Measurements from ENCODE around the gene DNM2. TPM values are rescaled to one million over a fixed set of nuclear protein-coding genes. Genes with fewer than 3 reads are reported as not detected.

Gene DNM2
- polyA plus RNA-seq, 2 of the 4 experiments (the other 2 are of a cell fraction), result 32.9 to 58.5 TPM

- H3K4me1 ChIP-seq, result peaks cover 66% of the 10 kb centered on the region
- no peaks in the 10 kb centered on the region for H3K9me3 ChIP-seq
- peak overlapping the region; percentile 78 to 91 for H3K27ac ChIP-seq
- DNase-seq (ENCODE audit: low read depth in 1 of 2, low spot score in 1 of 2), result peak; percentile 31 to 70
- peak overlapping the region; percentile 51 for H3K4me2 ChIP-seq
- no peak for FAIRE-seq
- H3K4me3 ChIP-seq, result no peak overlapping the region
- ChIA-PET POLR2A (no interaction called here), CTCF (no interaction called here)
- peak; percentile 6 to 36; a peak in 4 of 6 replicates for ATAC-seq
- TF ChIP-seq USF2 (IDR thresholded peaks at IDR 0.05) (no peak), MAZ (IDR thresholded peaks at IDR 0.05; ENCODE audit: borderline replicate concordance, low read depth, low read length) (no peak), FOSL2 (IDR thresholded peaks at IDR 0.05) (no peak), FOSL2 (CRISPR knock-in tag; IDR thresholded peaks at IDR 0.05) (no peak), RARB (CRISPR knock-in tag; IDR thresholded peaks at IDR 0.05) (no peak)
- WGBS (ENCODE audit: missing lambda C conversion rate), result no CpG with 5 or more reads among the region's 6 CpGs
Measured at GRCh38 chr19:10747271-10747670, 29.4 kb downstream of the DNM2 start.

DNA sequence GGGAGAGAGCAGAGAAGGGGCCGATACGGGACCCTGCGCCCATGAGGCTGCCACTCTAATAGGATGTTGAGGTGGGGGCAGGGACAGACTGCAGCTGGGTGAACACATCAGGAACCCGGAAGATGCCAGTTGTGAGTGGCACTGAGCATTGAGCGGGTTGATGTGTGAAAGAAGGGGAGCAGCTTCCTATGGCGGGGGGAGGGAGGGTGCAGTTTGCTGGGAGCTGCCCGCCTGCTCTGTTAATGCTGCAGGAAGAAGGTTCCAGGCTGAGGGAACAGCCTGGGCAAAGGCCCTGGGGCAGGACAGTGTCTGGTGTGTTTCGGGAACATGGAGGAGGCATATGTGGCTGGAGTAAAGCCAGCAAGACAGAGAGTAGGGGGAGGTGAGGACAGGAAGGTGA is 29.8 kb downstream of the DNM2 start:
- DNase-seq (ENCODE audit: low read depth in 1 of 2, low spot score in 1 of 2) (no peak), FAIRE-seq (no peak), ATAC-seq (no peak)
- ChIA-PET POLR2A (no interaction called here), CTCF (no interaction called here)
- no peaks in the 10 kb centered on the region for H3K9me3 ChIP-seq
- 73% methylated on average over 7 of the region's 8 CpGs for WGBS (ENCODE audit: missing lambda C conversion rate)
- peaks cover 66% of the 10 kb centered on the region for H3K4me1 ChIP-seq
- H3K4me3 ChIP-seq, result no peak overlapping the region
- peak overlapping the region; percentile 78 to 91 for H3K27ac ChIP-seq
- TF ChIP-seq SREBF2 (IDR thresholded peaks at IDR 0.05), result no peak
- TF ChIP-seq HMGXB4 (CRISPR knock-in tag; IDR thresholded peaks at IDR 0.05; ENCODE audit: borderline replicate concordance), result no peak
- TF ChIP-seq, protein P1, sequence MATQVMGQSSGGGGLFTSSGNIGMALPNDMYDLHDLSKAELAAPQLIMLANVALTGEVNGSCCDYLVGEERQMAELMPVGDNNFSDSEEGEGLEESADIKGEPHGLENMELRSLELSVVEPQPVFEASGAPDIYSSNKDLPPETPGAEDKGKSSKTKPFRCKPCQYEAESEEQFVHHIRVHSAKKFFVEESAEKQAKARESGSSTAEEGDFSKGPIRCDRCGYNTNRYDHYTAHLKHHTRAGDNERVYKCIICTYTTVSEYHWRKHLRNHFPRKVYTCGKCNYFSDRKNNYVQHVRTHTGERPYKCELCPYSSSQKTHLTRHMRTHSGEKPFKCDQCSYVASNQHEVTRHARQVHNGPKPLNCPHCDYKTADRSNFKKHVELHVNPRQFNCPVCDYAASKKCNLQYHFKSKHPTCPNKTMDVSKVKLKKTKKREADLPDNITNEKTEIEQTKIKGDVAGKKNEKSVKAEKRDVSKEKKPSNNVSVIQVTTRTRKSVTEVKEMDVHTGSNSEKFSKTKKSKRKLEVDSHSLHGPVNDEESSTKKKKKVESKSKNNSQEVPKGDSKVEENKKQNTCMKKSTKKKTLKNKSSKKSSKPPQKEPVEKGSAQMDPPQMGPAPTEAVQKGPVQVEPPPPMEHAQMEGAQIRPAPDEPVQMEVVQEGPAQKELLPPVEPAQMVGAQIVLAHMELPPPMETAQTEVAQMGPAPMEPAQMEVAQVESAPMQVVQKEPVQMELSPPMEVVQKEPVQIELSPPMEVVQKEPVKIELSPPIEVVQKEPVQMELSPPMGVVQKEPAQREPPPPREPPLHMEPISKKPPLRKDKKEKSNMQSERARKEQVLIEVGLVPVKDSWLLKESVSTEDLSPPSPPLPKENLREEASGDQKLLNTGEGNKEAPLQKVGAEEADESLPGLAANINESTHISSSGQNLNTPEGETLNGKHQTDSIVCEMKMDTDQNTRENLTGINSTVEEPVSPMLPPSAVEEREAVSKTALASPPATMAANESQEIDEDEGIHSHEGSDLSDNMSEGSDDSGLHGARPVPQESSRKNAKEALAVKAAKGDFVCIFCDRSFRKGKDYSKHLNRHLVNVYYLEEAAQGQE (IDR thresholded peaks at IDR 0.05), result no peak
- no peak for TF ChIP-seq CBX8 (IDR thresholded peaks at IDR 0.05)
- TF ChIP-seq EHF (CRISPR knock-in tag; IDR thresholded peaks at IDR 0.05), result no peak
- TF ChIP-seq POLR2A (IDR thresholded peaks at IDR 0.05; ENCODE audit: low read length), result no peak
- no peak for TF ChIP-seq PHF8 (IDR thresholded peaks at IDR 0.05; ENCODE audit: borderline replicate concordance, low read depth)
- TF ChIP-seq, protein P2, sequence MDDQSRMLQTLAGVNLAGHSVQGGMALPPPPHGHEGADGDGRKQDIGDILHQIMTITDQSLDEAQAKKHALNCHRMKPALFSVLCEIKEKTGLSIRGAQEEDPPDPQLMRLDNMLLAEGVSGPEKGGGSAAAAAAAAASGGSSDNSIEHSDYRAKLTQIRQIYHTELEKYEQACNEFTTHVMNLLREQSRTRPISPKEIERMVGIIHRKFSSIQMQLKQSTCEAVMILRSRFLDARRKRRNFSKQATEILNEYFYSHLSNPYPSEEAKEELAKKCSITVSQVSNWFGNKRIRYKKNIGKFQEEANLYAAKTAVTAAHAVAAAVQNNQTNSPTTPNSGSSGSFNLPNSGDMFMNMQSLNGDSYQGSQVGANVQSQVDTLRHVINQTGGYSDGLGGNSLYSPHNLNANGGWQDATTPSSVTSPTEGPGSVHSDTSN (IDR thresholded peaks at IDR 0.05), result no peak
- no peak for TF ChIP-seq MAFK (IDR thresholded peaks at IDR 0.05; ENCODE audit: partially characterized antibody)
- no peak for TF ChIP-seq ZC3H11A (IDR thresholded peaks at IDR 0.05)
- peak overlapping the region; percentile 51 for H3K4me2 ChIP-seq

DNA sequence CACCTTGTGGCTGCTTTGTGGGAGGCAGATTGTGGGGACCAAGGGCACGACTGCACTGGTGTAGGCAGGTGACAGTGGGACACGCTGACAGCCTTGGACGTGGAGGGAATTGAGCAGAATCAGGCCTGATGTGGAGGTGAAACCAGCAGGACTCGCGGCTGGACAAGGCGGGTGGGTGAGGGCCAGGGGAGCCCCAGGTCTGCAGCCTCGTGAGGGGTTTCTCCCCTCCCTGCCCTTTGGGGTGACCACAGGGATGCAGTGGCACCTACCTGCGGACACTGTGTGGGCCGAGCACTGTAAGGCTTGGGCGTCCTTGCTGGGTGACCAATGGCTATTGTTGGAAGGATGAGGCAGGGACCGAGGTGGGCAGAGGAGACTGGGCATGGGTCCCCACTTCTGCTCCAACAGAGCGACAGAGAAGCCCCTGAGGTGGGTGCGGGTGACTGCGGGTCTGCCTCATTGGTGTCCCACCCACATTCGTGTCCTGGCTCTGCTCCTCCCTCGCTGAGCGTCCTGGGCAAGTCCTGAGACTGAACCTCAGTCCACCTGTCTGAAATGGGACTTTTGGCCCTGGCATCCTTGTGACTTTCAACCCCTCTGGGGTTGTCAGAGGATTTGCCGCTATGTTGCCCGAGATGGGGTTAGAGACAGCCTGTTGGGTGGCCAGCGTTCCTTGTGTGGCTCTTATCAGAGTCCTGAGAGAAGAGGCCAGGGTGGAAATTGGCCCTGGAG is 30.5 kb downstream of the DNM2 start:
- TF ChIP-seq E2F6 (IDR thresholded peaks at IDR 0.05; ENCODE audit: borderline replicate concordance, low read depth), result no peak
- no peak for TF ChIP-seq RFX5 (IDR thresholded peaks at IDR 0.05)
- no peak for TF ChIP-seq MAFK (IDR thresholded peaks at IDR 0.05; ENCODE audit: partially characterized antibody)
- TF ChIP-seq, protein P3, sequence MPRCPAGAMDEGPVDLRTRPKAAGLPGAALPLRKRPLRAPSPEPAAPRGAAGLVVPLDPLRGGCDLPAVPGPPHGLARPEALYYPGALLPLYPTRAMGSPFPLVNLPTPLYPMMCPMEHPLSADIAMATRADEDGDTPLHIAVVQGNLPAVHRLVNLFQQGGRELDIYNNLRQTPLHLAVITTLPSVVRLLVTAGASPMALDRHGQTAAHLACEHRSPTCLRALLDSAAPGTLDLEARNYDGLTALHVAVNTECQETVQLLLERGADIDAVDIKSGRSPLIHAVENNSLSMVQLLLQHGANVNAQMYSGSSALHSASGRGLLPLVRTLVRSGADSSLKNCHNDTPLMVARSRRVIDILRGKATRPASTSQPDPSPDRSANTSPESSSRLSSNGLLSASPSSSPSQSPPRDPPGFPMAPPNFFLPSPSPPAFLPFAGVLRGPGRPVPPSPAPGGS (IDR thresholded peaks at IDR 0.05), result no peak
- TF ChIP-seq ELK1 (IDR thresholded peaks at IDR 0.05; ENCODE audit: low read depth, low read length), result no peak
- TF ChIP-seq HDAC2 (IDR thresholded peaks at IDR 0.05), result no peak
- no peak for TF ChIP-seq TP53 (CRISPR knock-in tag; IDR thresholded peaks at IDR 0.05)
- TF ChIP-seq JUNB (IDR thresholded peaks at IDR 0.05), result no peak
- H3K9me3 ChIP-seq, result no peaks in the 10 kb centered on the region
- ChIA-PET CTCF (no interaction called here), POLR2A (no interaction called here)
- ATAC-seq, result peak; percentile 16 to 58
- H3K4me1 ChIP-seq, result peaks cover 70% of the 10 kb centered on the region
- no peak for DNase-seq (ENCODE audit: low read depth in 1 of 2, low spot score in 1 of 2)
- no peak overlapping the region for H3K4me3 ChIP-seq
- peak overlapping the region; percentile 68 for H3K4me2 ChIP-seq
- H3K27ac ChIP-seq, result peak overlapping the region; percentile 78 to 91
- 82% methylated on average over 11 of the region's 20 CpGs for WGBS (ENCODE audit: missing lambda C conversion rate)
- FAIRE-seq, result no peak
